HepG2 (cell line): Measurements from ENCODE around the gene SLC7A10. TPM values are rescaled to one million over a fixed set of nuclear protein-coding genes. Genes with fewer than 3 reads are reported as not detected.
"Not testable (repeated sequence)": the region's sequence is repeated elsewhere in the genome, so short reads cannot be mapped to it uniquely, and the experiment has no call there.

Experiments
- ATAC-seq: fragments of 200-7000 bp; cut with Tn5 transposase; 3 replicates; pipeline ENCODE4 v1.9.1; 2020; ENCODE audit warnings: mild to moderate bottlenecking, moderate library complexity
- BruUV-seq: library from RNA; stranded (reverse); fragments of 400-500 nt; replicated peaks from 2 replicates; lab custom pipeline; 2021; lab: Mats Ljungman, UMichigan
- CTCF ChIA-PET: fragments of 300-600 bp; formaldehyde crosslinking; extraction: SDS; loops from one replicate; lab custom pipeline; 2021; ENCODE audit warnings: low total read pairs, inconsistent platforms, low intra/inter-chr PET ratio; lab: Yijun Ruan, JAX
- POLR2A ChIA-PET: fragments of 350-600 bp; sonication (Branson Sonifier 250); formaldehyde crosslinking; loops from one replicate; lab custom pipeline; 2020; ENCODE audit warnings: antibody characterized with exemption, inconsistent platforms; lab: Yijun Ruan, JAX
- DNase-seq: peaks from one replicate; pipeline ENCODE4 v3.0.0-alpha.2; 2015; ENCODE audit warnings: low spot score
- FAIRE-seq: peaks from 3 replicates; lab custom pipeline; 2011; peaks lifted over from hg19 to GRCh38; lab: Jason Lieb, UNC
- H2AFZ ChIP-seq: one replicate; pipeline ENCODE4 v1.6.1; 2011; ENCODE audit warnings: low read length, inconsistent platforms
- H3K27ac ChIP-seq: fragments of 300-600 bp; 3 replicates; pipeline ENCODE4 v1.8.0; 2011; ENCODE audit warnings: mixed run types, mild to moderate bottlenecking, mixed read lengths, low read length, inconsistent platforms; ENCODE audit not compliant: insufficient read depth; ENCODE audit errors: extremely low read length
- H3K27me3 ChIP-seq, 2 experiments: fragments of 200-600 bp in 1 of 2; 2 replicates in 1 of 2; 3 replicates in 1 of 2; pipeline versions ENCODE4 v1.6.0 to v1.8.0; 2011; ENCODE audit warnings: low read length in 2 of 2, mild to moderate bottlenecking in 2 of 2, moderate library complexity in 2 of 2, inconsistent platforms in 1 of 2; ENCODE audit not compliant: insufficient read depth in 2 of 2, control insufficient read depth in 1 of 2
- H3K36me3 ChIP-seq, 2 experiments: fragments of 200-600 bp in 1 of 2; replicated peaks in 1 of 2; 2 replicates in 1 of 2; 3 replicates in 1 of 2; pipeline versions ENCODE4 v1.5.1 to v1.8.0; 2011; ENCODE audit warnings: low read length in 2 of 2, inconsistent platforms in 1 of 2; ENCODE audit not compliant: insufficient read depth in 2 of 2, control insufficient read depth in 1 of 2
- H3K4me1 ChIP-seq: 2 replicates; pipeline ENCODE4 v1.5.1; 2012; ENCODE audit warnings: low read length, inconsistent platforms; ENCODE audit not compliant: insufficient read depth
- H3K4me2 ChIP-seq: 2 replicates; pipeline ENCODE4 v1.6.0; 2011; ENCODE audit warnings: low read depth, low read length, inconsistent platforms
- H3K4me3 ChIP-seq, 3 experiments: fragments of 200-600 bp in 1 of 3; sonication (generic), shearing (Covaris generic) in 1 of 3; replicated peaks in 1 of 3; 2 replicates each; pipeline ENCODE4 v1.5.1; 2011 to 2016; ENCODE audit warnings: low read length in 3 of 3, inconsistent platforms in 2 of 3, low read depth in 2 of 3, mild to moderate bottlenecking in 2 of 3, control low read depth in 1 of 3, mixed read lengths in 1 of 3; ENCODE audit not compliant: insufficient read depth in 1 of 3
- H3K79me2 ChIP-seq: one replicate; pipeline ENCODE4 v1.6.1; 2011; ENCODE audit warnings: low read length, inconsistent platforms; ENCODE audit not compliant: insufficient read depth
- H3K9ac ChIP-seq: 2 replicates; pipeline ENCODE4 v1.6.0; 2011; ENCODE audit warnings: mild to moderate bottlenecking, low read depth, low read length, inconsistent platforms; ENCODE audit not compliant: insufficient read depth
- H3K9me3 ChIP-seq: 2 replicates; pipeline ENCODE4 v1.5.1; 2012; ENCODE audit warnings: mild to moderate bottlenecking, low read length
- H4K20me1 ChIP-seq: 2 replicates; pipeline ENCODE4 v1.6.0; 2011; ENCODE audit warnings: inconsistent platforms, mild to moderate bottlenecking, low read length, moderate library complexity; ENCODE audit not compliant: insufficient read depth
- AGO1 ChIP-seq: fragments of 200-400 bp; formaldehyde crosslinking; IDR thresholded peaks from 2 replicates; pipeline ENCODE4 v1.6.1; 2017; ENCODE audit warnings: mild to moderate bottlenecking, low read depth, low read length, moderate library complexity; ENCODE audit not compliant: poor library complexity, severe bottlenecking
- HMGA1 ChIP-seq: sonication (generic); formaldehyde crosslinking; conservative IDR thresholded peaks from 2 replicates; pipeline ENCODE4 v1.4.0; 2020; ENCODE audit warnings: missing genetic modification reagents
- POLR2G ChIP-seq: fragments of 200-400 bp; formaldehyde crosslinking; IDR thresholded peaks from 2 replicates; pipeline ENCODE4 v1.6.1; 2018; ENCODE audit warnings: mild to moderate bottlenecking, low read depth, low read length, moderate library complexity
- ZFP1 ChIP-seq: IDR thresholded peaks from 2 replicates; pipeline ENCODE4 v1.6.1; 2016
- ZNF850 ChIP-seq: sonication (generic); formaldehyde crosslinking; conservative IDR thresholded peaks from 2 replicates; pipeline ENCODE4 v1.9.0; 2021; ENCODE audit warnings: mild to moderate bottlenecking, missing genetic modification reagents
- WGBS: methylation state at CpG from one replicate; pipeline ENCODE4 v1.1.6; 2017; ENCODE audit warnings: low lambda C conversion rate; 5-methylcytosine and 5-hydroxymethylcytosine counted together
- in situ Hi-C: cut with HindIII; loops from 2 replicates; pipeline ENCODE4 v1.10.0; 2017; ENCODE audit warnings: low pct_unique_long_range_greater_than_20kb; ENCODE audit not compliant: extremely low pct_ligation_motif_present
- intact Hi-C: fragments of 100-400 bp; cut with micrococcal nuclease; formaldehyde crosslinking; loops from one replicate; pipeline ENCODE4 v1.10.0; 2022; ENCODE audit not compliant: unreplicated experiment
- polyA plus RNA-seq, 8 experiments: library from polyadenylated mRNA; depleted of rRNA in 3 of 8; stranded (reverse) in 7 of 8; unstranded in 1 of 8; fragments of >200 nt; fragmentation: Illumina TruSeq in 4 of 8; extraction: Trizol in 4 of 8; gene quantifications; 2 replicates each; pipeline versions ENCODE4 v1.2.1 to v1.2.3, GENCODE V29; 2011 to 2016; ENCODE audit warnings: low read depth in 4 of 8, missing spikeins in 1 of 8, mixed read lengths in 1 of 8; ENCODE audit not compliant: insufficient read depth in 1 of 8
- total RNA-seq, 5 experiments: library from RNA; depleted of rRNA; stranded (reverse); fragments of >200 nt; fragmentation: Illumina TruSeq; extraction: Trizol; gene quantifications; 2 replicates each; pipeline ENCODE4 v1.2.3, GENCODE V29; 2016; ENCODE audit warnings: low read depth in 1 of 5
- TF ChIP-seq, protein P1 (sequence below): sonication (generic); formaldehyde crosslinking; IDR thresholded peaks from 2 replicates; pipeline ENCODE4 v1.9.0; 2021; ENCODE audit warnings: missing genetic modification reagents, mild to moderate bottlenecking, borderline replicate concordance

Gene SLC7A10
- total and polyA plus RNA-seq, 2 of the 13 experiments (the other 11 are each of a cell fraction or from before 2014, with no cell fraction given) = 1.1 to 2.2 TPM

DNA sequence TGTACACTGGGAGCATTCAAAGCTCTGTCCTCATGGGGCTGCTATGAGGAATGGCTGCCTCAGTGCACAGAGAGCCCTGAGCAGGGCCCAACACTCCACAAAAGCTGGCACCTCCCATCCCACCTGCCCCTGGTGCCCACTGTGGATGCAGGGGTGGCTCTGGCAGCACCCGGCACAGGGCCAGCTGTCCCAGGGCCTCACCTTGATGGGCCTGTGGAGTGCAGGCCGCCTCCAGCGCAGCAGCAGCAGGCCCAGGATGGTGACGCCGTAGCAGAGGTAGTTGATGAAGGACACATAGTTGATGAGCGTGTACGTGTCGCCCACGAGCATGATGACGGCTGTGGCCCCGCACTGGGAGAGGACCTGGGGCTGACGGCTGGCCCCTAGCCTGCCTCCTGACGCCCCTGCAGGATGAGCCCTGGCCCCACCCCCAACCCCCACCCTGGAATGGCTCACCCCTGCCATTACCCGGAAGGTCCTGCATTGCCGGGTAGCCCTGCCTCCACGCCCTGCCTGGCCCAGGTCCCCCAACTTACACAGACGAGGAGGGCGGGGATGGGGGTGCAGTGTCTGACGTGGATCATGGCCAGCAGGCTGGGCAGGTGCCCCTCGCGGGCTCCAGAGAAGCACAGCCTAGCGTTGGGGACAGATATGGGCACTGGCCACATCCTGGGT lies 15.2 kb downstream of the SLC7A10 start:
- FAIRE-seq = no peak
- no peak for DNase-seq
- no peak for TF ChIP-seq HMGA1 (CRISPR knock-in tag)
- TF ChIP-seq ZNF850 (CRISPR knock-in tag) = no peak
- TF ChIP-seq, protein P1, sequence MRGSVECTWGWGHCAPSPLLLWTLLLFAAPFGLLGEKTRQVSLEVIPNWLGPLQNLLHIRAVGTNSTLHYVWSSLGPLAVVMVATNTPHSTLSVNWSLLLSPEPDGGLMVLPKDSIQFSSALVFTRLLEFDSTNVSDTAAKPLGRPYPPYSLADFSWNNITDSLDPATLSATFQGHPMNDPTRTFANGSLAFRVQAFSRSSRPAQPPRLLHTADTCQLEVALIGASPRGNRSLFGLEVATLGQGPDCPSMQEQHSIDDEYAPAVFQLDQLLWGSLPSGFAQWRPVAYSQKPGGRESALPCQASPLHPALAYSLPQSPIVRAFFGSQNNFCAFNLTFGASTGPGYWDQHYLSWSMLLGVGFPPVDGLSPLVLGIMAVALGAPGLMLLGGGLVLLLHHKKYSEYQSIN (CRISPR knock-in tag) = no peak
- TF ChIP-seq POLR2G = no peak
- TF ChIP-seq ZFP1 (CRISPR knock-in tag) = no peak
- TF ChIP-seq AGO1 = no peak
- H3K79me2 ChIP-seq = no peaks in the 10 kb centered on the region
- WGBS = 93% methylated on average over 6 of the region's 22 CpGs
- in situ Hi-C loops (no loop called here), intact Hi-C loops (no loop called here)
- peaks cover 21% of the 10 kb centered on the region for H3K4me1 ChIP-seq
- H3K9ac ChIP-seq = no peak overlapping the region
- no peaks in the 10 kb centered on the region for H4K20me1 ChIP-seq
- no peak for ATAC-seq
- H3K27me3 ChIP-seq = peaks cover 7 to 14% of the 10 kb centered on the region in 2 experiments; a peak in 3 of 5 replicates
- no peak overlapping the region for H3K4me2 ChIP-seq
- H2AFZ ChIP-seq = no peak overlapping the region
- H3K4me3 ChIP-seq = no peak overlapping the region
- no peak overlapping the region for H3K27ac ChIP-seq
- no peaks in the 10 kb centered on the region for H3K9me3 ChIP-seq
- ChIA-PET CTCF (no interaction called here), POLR2A (no interaction called here)
- no TSS peak for BruUV-seq
- peaks cover 0 to 2% of the 10 kb centered on the region in 2 experiments; a peak in 2 of 5 replicates for H3K36me3 ChIP-seq

DNA sequence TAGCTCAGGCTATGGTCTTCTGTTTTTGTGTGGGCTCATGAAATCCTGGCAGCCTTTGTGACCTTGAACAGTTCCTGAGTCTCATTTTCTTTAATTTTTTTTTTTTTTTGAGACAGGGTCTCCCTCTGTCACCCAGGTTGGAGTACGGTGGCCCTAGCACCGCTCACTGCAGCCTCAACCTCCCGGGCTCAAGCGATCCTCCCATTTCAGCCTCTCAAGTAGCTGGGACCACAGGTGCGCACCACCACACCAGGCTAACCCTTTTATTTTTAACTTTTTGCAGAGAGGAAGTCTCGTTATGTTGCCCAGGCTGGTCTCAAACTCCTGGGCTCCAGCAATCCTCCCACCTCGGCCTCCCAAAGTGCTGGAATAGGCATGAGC lies 15.8 kb downstream of the SLC7A10 start:
- BruUV-seq, H2AFZ ChIP-seq, H3K36me3 ChIP-seq, DNase-seq, H3K27ac ChIP-seq, H4K20me1 ChIP-seq, POLR2A ChIA-PET, H3K9ac ChIP-seq, H3K9me3 ChIP-seq, H3K79me2 ChIP-seq, in situ Hi-C loops, FAIRE-seq, H3K4me3 ChIP-seq, H3K4me2 ChIP-seq, CTCF ChIA-PET, intact Hi-C loops, ATAC-seq: not testable (repeated sequence)
- H3K27me3 ChIP-seq = peaks cover 7 to 14% of the 10 kb centered on the region in 2 experiments; a peak in 3 of 5 replicates
- peaks cover 19% of the 10 kb centered on the region for H3K4me1 ChIP-seq
- 84% methylated on average over 7 of the region's 7 CpGs for WGBS
